Osteocyte (in vitro differentiated cells): ENCODE data around the gene WDR27. TPM values are rescaled to one million over a fixed set of nuclear protein-coding genes. Genes with fewer than 3 reads are reported as not detected.

ENCODE experiments used
- DNase-seq: peaks from one replicate; pipeline ENCODE4 v3.0.0; 2021; ENCODE audit warnings: mixed read lengths; ENCODE audit not compliant: unreplicated experiment; ENCODE audit errors: extremely low spot score
- H3K27ac Mint-ChIP-seq: one replicate; pipeline ENCODE4 v1.8.0; 2021; ENCODE audit warnings: mild to moderate bottlenecking, mixed read lengths; ENCODE audit not compliant: unreplicated experiment
- H3K27me3 Mint-ChIP-seq: one replicate; pipeline ENCODE4 v1.8.0; 2021; ENCODE audit warnings: mixed read lengths; ENCODE audit not compliant: unreplicated experiment
- H3K36me3 Mint-ChIP-seq: one replicate; pipeline ENCODE4 v1.8.0; 2021; ENCODE audit warnings: mixed read lengths; ENCODE audit not compliant: unreplicated experiment
- H3K4me1 Mint-ChIP-seq: one replicate; pipeline ENCODE4 v1.8.0; 2021; ENCODE audit warnings: mixed read lengths; ENCODE audit not compliant: unreplicated experiment
- H3K4me3 Mint-ChIP-seq: one replicate; pipeline ENCODE4 v1.8.0; 2021; ENCODE audit warnings: mild to moderate bottlenecking, moderate library complexity, mixed read lengths; ENCODE audit not compliant: unreplicated experiment
- H3K9me3 Mint-ChIP-seq: one replicate; pipeline ENCODE4 v1.8.0; 2021; ENCODE audit warnings: mixed read lengths; ENCODE audit not compliant: unreplicated experiment
- CTCF ChIP-seq: fragments of 200-600 bp; sonication (generic); IDR thresholded peaks from 2 replicates; pipeline ENCODE4 v1.5.0; 2021; ENCODE audit warnings: antibody characterized with exemption, mild to moderate bottlenecking, moderate library complexity
- total RNA-seq: library from RNA; stranded (reverse); gene quantifications from 2 replicates; pipeline ENCODE4 v1.2.1, GENCODE V29; 2021

Gene WDR27
- total RNA-seq, 1 donor from 2014 or later = 37.4 TPM

DNA sequence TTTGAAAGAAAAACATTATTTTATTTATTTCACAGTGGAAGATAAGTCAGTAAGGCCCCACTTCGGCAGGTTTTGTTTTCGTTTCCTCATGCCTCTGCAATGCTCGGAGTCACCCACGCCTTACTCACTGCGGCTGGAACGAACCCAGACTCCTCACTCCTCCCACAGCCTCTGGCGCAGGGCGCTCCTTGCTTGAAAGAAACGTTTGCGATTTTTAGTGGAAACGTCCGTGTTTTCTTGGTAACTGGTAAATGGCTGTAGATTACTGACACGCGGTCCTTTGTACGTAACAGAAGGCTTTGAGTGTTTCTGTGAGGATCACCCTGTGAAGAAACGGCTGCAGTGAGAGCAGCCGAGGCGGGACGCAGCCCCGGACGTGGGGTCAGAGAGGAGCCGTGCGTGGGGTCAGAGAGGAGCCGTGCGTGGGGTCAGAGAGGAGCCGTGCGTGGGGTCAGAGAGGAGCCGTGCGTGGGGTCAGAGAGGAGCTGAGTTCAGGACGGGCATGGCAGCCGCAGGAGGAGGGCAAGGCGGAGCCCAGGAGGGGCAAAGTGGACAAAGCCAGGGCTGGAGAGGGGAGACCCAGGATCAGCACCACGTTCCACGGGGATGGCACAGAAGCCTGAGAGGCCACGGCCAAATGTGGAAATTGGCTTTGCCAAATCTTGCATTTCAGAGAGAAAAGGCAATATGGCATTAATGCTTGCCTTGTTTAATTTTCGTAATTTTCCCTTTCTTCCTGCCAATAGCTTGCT, 249.5 kb downstream of the WDR27 start:
- no peaks in the 10 kb centered on the region for H3K27me3 Mint-ChIP-seq
- peaks cover 20% of the 10 kb centered on the region for H3K4me1 Mint-ChIP-seq
- no peaks in the 10 kb centered on the region for H3K36me3 Mint-ChIP-seq
- TF ChIP-seq CTCF = no peak
- DNase-seq = no peak
- H3K4me3 Mint-ChIP-seq = no peak overlapping the region
- no peaks in the 10 kb centered on the region for H3K9me3 Mint-ChIP-seq
- H3K27ac Mint-ChIP-seq = peak overlapping the region; percentile 63

DNA sequence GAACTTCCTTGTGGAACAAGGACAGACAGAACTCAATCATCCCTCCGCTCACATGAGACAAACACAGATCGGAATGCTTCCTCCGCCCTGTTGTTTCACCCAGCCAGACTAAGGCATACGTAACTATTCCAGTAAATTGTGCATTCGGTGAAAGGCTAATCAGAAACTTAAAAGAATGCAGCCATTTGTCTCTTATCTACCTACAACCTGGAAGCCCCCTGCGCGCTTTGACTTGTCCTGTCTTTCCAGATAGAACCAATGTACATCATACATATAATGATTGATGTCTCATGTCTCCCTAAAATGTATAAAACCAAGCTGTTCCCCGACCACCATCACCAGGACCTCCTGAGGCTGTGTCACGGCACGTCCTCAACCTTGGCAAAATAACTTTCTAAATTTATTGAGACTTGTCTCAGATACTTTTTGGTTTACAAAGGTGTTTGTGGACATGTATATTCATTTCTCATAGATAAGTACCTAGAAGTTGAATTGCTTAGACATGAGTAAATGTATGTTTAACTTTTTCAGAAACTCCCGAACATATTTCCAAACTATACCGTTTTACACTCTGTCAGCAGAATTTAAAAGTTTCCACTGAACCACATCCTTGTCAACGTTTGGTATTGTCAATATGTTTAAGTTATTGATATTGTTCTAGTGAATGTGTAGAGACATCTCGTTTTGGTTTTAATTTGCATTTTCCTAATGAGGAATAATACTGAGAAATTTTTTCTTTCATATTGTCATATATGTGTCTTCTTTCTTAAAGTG, 250.6 kb downstream of the WDR27 start:
- Mint-ChIP-seq H3K27me3 (no peaks in the 10 kb centered on the region), H3K27ac (peak overlapping the region; percentile 63), H3K36me3 (no peaks in the 10 kb centered on the region), H3K9me3 (no peaks in the 10 kb centered on the region), H3K4me1 (peaks cover 20% of the 10 kb centered on the region), H3K4me3 (no peak overlapping the region)
- no peak for DNase-seq
- TF ChIP-seq CTCF = no peak

- TF ChIP-seq CTCF = no peak
- Mint-ChIP-seq H3K27me3 (no peaks in the 10 kb centered on the region), H3K36me3 (no peaks in the 10 kb centered on the region), H3K4me3 (no peak overlapping the region), H3K27ac (no peak overlapping the region), H3K4me1 (peaks cover 20% of the 10 kb centered on the region), H3K9me3 (no peaks in the 10 kb centered on the region)
- no peak for DNase-seq
These were observed 251.7 kb downstream of the WDR27 start for GRCh38 chr6:169450097-169450496.

DNA sequence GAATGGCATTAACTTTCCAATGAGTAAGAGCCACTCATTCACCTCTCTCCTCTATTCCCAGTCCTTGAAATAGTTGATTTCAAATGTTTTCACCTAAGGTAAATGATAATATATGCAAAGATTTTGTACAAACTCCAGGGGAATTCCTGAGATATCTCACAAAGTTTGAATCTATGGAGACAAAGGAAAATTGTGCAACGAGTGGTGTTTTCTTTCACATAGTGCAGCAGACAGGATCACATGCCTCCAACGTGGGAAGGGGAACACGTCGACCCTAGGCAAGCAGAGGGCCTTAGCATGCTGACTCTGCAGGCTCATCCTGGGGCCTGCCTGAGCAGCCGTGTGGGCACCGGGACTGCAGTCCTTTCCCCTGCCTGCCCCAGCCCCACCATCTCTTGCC, 252.6 kb downstream of the WDR27 start:
- H3K4me1 Mint-ChIP-seq = peaks cover 20% of the 10 kb centered on the region
- no peaks in the 10 kb centered on the region for H3K36me3 Mint-ChIP-seq
- no peak for DNase-seq
- H3K4me3 Mint-ChIP-seq = no peak overlapping the region
- no peak for TF ChIP-seq CTCF
- H3K27ac Mint-ChIP-seq = no peak overlapping the region
- H3K9me3 Mint-ChIP-seq = no peaks in the 10 kb centered on the region
- H3K27me3 Mint-ChIP-seq = no peaks in the 10 kb centered on the region
